ENCODE data around the gene SERPINF2.

GRCh38 chr17:1755827-1756262, 13.2 kb downstream of the SERPINF2 start:
- no peak for TF ChIP-seq POLR2A (IDR thresholded peaks at IDR 0.05)
- TF ChIP-seq, protein P1, sequence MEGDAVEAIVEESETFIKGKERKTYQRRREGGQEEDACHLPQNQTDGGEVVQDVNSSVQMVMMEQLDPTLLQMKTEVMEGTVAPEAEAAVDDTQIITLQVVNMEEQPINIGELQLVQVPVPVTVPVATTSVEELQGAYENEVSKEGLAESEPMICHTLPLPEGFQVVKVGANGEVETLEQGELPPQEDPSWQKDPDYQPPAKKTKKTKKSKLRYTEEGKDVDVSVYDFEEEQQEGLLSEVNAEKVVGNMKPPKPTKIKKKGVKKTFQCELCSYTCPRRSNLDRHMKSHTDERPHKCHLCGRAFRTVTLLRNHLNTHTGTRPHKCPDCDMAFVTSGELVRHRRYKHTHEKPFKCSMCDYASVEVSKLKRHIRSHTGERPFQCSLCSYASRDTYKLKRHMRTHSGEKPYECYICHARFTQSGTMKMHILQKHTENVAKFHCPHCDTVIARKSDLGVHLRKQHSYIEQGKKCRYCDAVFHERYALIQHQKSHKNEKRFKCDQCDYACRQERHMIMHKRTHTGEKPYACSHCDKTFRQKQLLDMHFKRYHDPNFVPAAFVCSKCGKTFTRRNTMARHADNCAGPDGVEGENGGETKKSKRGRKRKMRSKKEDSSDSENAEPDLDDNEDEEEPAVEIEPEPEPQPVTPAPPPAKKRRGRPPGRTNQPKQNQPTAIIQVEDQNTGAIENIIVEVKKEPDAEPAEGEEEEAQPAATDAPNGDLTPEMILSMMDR (IDR thresholded peaks at IDR 0.05): no peak
